ENCODE results near the gene RAB44. TPM values are rescaled to one million over a fixed set of nuclear protein-coding genes. Genes with fewer than 3 reads are reported as not detected.

The RAB44 gene
- total RNA-seq, 1 experiment from 2014 or later: 0.05 TPM

- Histone ChIP-seq H3K79me2 (ENCODE audit: insufficient read depth, low read length) (no peaks in the 10 kb centered on the region), H3K27ac (ENCODE audit: low read depth, low read length) (no peak overlapping the region), H4K20me1 (ENCODE audit: insufficient read depth) (no peaks in the 10 kb centered on the region), H3K9me2 (ENCODE audit: insufficient read depth) (no peaks in the 10 kb centered on the region), H3K4me3 (replicated peaks in 1 of 2; ENCODE audit: low read depth in 1 of 2, low read length in 2 of 2) (no peak overlapping the region), H2AFZ (ENCODE audit: low read depth, low read length, poor library complexity, severe bottlenecking) (no peak overlapping the region), H3K4me1 (ENCODE audit: control insufficient read depth in 1 of 2, insufficient read depth in 2 of 2, low read length in 2 of 2) (0 out of 4 replicates have a peak, but pooled peaks cover 0 to 1% of the 10 kb centered on the region in 2 experiments), H3K27me3 (ENCODE audit: insufficient read depth, low read length) (no peaks in the 10 kb centered on the region), H3K9ac (ENCODE audit: low read length) (no peak overlapping the region), H3K36me3 (ENCODE audit: control insufficient read depth in 1 of 2, insufficient read depth in 2 of 2, low read length in 2 of 2) (no peaks in the 10 kb centered on the region), H3K9me3 (ENCODE audit: control insufficient read depth in 1 of 2, insufficient read depth in 1 of 2, low read depth in 1 of 2, low read length in 2 of 2) (no peaks in the 10 kb centered on the region), H3K4me2 (ENCODE audit: low read length) (no peak overlapping the region)
- ChIA-PET RAD21 (ENCODE audit: low non-redundant PET in 1 of 2, low total read pairs in 2 of 2, uncharacterized antibody in 2 of 2, unreplicated experiment in 2 of 2) (no interaction called here), CTCF (no interaction called here), POLR2A (no interaction called here)
- TF ChIP-seq TCF7L2 (IDR thresholded peaks at IDR 0.05; ENCODE audit: borderline replicate concordance, extremely low read depth, insufficient read depth, insufficient read length): no peak
- no peak for TF ChIP-seq RAD21 (IDR thresholded peaks at IDR 0.05; ENCODE audit: low read depth)
- TF ChIP-seq ZBTB33 (IDR thresholded peaks at IDR 0.05; ENCODE audit: extremely low read depth, insufficient replicate concordance, low read length): no peak
- no peak for TF ChIP-seq REST (IDR thresholded peaks at IDR 0.05; ENCODE audit: low read depth)
- TF ChIP-seq SP1 (IDR thresholded peaks at IDR 0.05; ENCODE audit: low read depth): no peak
- no peak for TF ChIP-seq ELF1 (IDR thresholded peaks at IDR 0.05; ENCODE audit: borderline replicate concordance, low read depth)
- TF ChIP-seq POLR2AphosphoS5 (IDR thresholded peaks at IDR 0.05; ENCODE audit: low read depth, low read length): no peak
- TF ChIP-seq CBX3 (IDR thresholded peaks at IDR 0.05; ENCODE audit: low read depth): no peak
- no peak for TF ChIP-seq ATF3 (IDR thresholded peaks at IDR 0.05)
- no peak for TF ChIP-seq SRF (IDR thresholded peaks at IDR 0.05; ENCODE audit: low read depth)
- no peak for TF ChIP-seq SIN3A (IDR thresholded peaks at IDR 0.05; ENCODE audit: low read depth)
- TF ChIP-seq EZH2phosphoT487 (IDR thresholded peaks at IDR 0.05; ENCODE audit: borderline replicate concordance): no peak
- no peak for TF ChIP-seq ZFX (IDR thresholded peaks at IDR 0.05)
- ATAC-seq (no peak), DNase-seq (ENCODE audit: low read depth, low spot score) (no peak)
- intact Hi-C loops (cut with micrococcal nuclease): no loop called here
- BruUV-seq (replicated peaks): no TSS peak
Observed at GRCh38 chr6:36716476-36717093, 19.0 kb downstream of the RAB44 start.

Data from HCT116 (cell line).